ENCODE data around the gene RGMA. TPM values are rescaled to one million over a fixed set of nuclear protein-coding genes. Genes with fewer than 3 reads are reported as not detected.

RGMA gene
- total and polyA plus RNA-seq, 10 of the 15 experiments (the other 5 are each of a cell fraction or from before 2014, with no cell fraction given), result not detected

- WGBS (ENCODE audit: insufficient coverage, insufficient replicate concordance, low lambda C conversion rate, missing lambda C conversion rate), result 57% methylated on average over 11 of the region's 11 CpGs
- no peaks in the 10 kb centered on the region for H3K79me2 ChIP-seq (ENCODE audit: control insufficient read depth, insufficient read depth, low read length)
- CTCF ChIA-PET, result interaction anchor here (0.6 kb wide), 1 partner anchor 10 kb away, joined by 3 read pairs; no protein-coding TSS in a partner anchor
- no peak overlapping the region for H3K9ac ChIP-seq (ENCODE audit: control insufficient read depth, insufficient read depth, low read length)
- in situ Hi-C loops (cut with MboI), result no loop called here
- H3K4me1 ChIP-seq (ENCODE audit: control insufficient read depth, insufficient read depth, low read length), result no peaks in the 10 kb centered on the region
- no peak overlapping the region for H2AFZ ChIP-seq (ENCODE audit: control insufficient read depth, low read depth, low read length)
- RAD21 ChIA-PET (ENCODE audit: unreplicated experiment), result no interaction called here
- DNase-seq (ENCODE audit: low read depth, low spot score), result no peak
- intact Hi-C loops (cut with micrococcal nuclease; ENCODE audit: unreplicated experiment), result no loop called here
- POLR2A ChIA-PET, result no interaction called here
- no peaks in the 10 kb centered on the region for H3K9me3 ChIP-seq (replicated peaks; ENCODE audit: control insufficient read depth, insufficient read depth, low read length)
- no peak for ATAC-seq
- H3K27ac ChIP-seq (ENCODE audit: control insufficient read depth, insufficient read depth), result no peak overlapping the region
- no peak overlapping the region for H3K4me3 ChIP-seq
- H3K27me3 ChIP-seq (replicated peaks in 1 of 2; ENCODE audit: control insufficient read depth in 2 of 2, insufficient read depth in 2 of 2, low read length in 1 of 2), result no peaks in the 10 kb centered on the region; a peak in 2 of 4 replicates
- H3K4me2 ChIP-seq (ENCODE audit: control insufficient read depth, insufficient read depth), result no peak overlapping the region
- FAIRE-seq, result no peak
- H4K20me1 ChIP-seq (ENCODE audit: control insufficient read depth, insufficient read depth), result no peaks in the 10 kb centered on the region
- SMC1A ChIA-PET (ENCODE audit: uncharacterized antibody, unreplicated experiment), result no interaction called here
- no peak for TF ChIP-seq ZNF687 (IDR thresholded peaks at IDR 0.05)
- TF ChIP-seq ZNF217 (IDR thresholded peaks at IDR 0.05), result no peak
- no peak for TF ChIP-seq E2F4 (IDR thresholded peaks at IDR 0.05; ENCODE audit: low read depth, low read length)
- H3K36me3 ChIP-seq (ENCODE audit: control insufficient read depth in 2 of 2, insufficient read depth in 2 of 2, low read length in 1 of 2), result no peaks in the 10 kb centered on the region
- BruUV-seq (replicated peaks), result no TSS peak
These were observed 33.8 kb downstream of the RGMA start for GRCh38 chr15:93055211-93055610.

Data from GM12878 (cell line).